Measurements from ENCODE around the gene NDUFB10. TPM values are rescaled to one million over a fixed set of nuclear protein-coding genes. Genes with fewer than 3 reads are reported as not detected.

The NDUFB10 gene
- total and polyA plus RNA-seq, 12 donors, result 375 to 1,046 (median 590) TPM

GRCh38 chr16:1990351-1991134 lies 31.2 kb downstream of the NDUFB10 start:
- Histone ChIP-seq H3K9me3 (no peaks in the 10 kb centered on the region), H3K27me3 (peaks cover 12 to 40% (median 36%) of the 10 kb centered on the region in 7 donors), H3K27ac (no peak overlapping the region), H3K36me3 (peaks cover 0 to 19% (median 11%) of the 10 kb centered on the region in 9 donors), H3K4me1 (peaks cover 5 to 28% (median 22%) of the 10 kb centered on the region in 9 donors), H3K4me3 (peak overlapping the region in 5 of 10 donors; percentile 10 to 60 (median 24))
- intact Hi-C loops (cut with DNase I), result no loop called here
- TF ChIP-seq, protein P1, sequence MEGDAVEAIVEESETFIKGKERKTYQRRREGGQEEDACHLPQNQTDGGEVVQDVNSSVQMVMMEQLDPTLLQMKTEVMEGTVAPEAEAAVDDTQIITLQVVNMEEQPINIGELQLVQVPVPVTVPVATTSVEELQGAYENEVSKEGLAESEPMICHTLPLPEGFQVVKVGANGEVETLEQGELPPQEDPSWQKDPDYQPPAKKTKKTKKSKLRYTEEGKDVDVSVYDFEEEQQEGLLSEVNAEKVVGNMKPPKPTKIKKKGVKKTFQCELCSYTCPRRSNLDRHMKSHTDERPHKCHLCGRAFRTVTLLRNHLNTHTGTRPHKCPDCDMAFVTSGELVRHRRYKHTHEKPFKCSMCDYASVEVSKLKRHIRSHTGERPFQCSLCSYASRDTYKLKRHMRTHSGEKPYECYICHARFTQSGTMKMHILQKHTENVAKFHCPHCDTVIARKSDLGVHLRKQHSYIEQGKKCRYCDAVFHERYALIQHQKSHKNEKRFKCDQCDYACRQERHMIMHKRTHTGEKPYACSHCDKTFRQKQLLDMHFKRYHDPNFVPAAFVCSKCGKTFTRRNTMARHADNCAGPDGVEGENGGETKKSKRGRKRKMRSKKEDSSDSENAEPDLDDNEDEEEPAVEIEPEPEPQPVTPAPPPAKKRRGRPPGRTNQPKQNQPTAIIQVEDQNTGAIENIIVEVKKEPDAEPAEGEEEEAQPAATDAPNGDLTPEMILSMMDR (IDR thresholded peaks at IDR 0.05), result no peak
- WGBS, 2 donors, result 2% methylated on average over 50 of the region's 50 CpGs
- DNase-seq (peak in 1 of 2 donors; percentile 20), ATAC-seq (no peak)

- Histone ChIP-seq H3K4me3 (peak overlapping the region in 2 of 10 donors; percentile 53 to 60), H3K27ac (no peak overlapping the region), H3K27me3 (peaks cover 12 to 40% (median 36%) of the 10 kb centered on the region in 7 donors), H3K9me3 (no peaks in the 10 kb centered on the region), H3K36me3 (peaks cover 0 to 13% (median 5%) of the 10 kb centered on the region in 9 donors), H3K4me1 (peaks cover 5 to 27% (median 22%) of the 10 kb centered on the region in 9 donors)
- TF ChIP-seq, protein P1 (IDR thresholded peaks at IDR 0.05), result no peak
- 7 to 10% methylated on average over 18 of the region's 18 CpGs for WGBS, 2 donors
- DNase-seq (peak in 1 of 2 donors; percentile 24), ATAC-seq (peak in 3 of 8 donors; percentile 7 to 19 (median 18))
- intact Hi-C loops (cut with DNase I), result no loop called here
These were observed 31.8 kb downstream of the NDUFB10 start for GRCh38 chr16:1991135-1991551.

DNA sequence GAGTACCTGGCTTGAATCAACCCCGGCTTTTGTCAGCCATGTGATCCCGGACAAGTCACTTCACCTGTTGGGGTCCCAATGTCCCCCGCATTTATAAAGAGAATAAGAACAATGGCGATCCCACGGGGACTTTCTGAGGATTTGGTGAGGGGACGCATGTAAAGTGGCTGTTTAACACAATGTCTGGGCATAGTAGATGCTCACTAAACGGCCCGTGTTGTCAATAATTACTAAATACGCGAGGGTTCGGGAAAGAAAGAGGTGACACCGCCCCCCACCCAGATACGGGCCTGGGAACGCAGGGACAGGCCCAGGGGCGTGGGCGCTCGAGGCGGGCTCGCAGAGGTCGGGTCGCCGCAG lies 32.2 kb downstream of the NDUFB10 start:
- H3K4me3 ChIP-seq, result peak overlapping the region in 9 of 10 donors; percentile 31 to 60 (median 50)
- peaks cover 12 to 40% (median 36%) of the 10 kb centered on the region in 7 donors for H3K27me3 ChIP-seq
- peak overlapping the region in 2 of 10 donors; percentile 14 to 77 for H3K27ac ChIP-seq
- H3K4me1 ChIP-seq, result peaks cover 5 to 27% (median 22%) of the 10 kb centered on the region in 9 donors
- TF ChIP-seq, protein P1 (IDR thresholded peaks at IDR 0.05), result no peak
- H3K36me3 ChIP-seq, result peaks cover 0 to 13% (median under 1%) of the 10 kb centered on the region in 9 donors
- ATAC-seq (peak in 2 of 8 donors; percentile 2 to 10), DNase-seq (no peak)
- WGBS, 2 donors, result 13 to 16% methylated on average over 22 of the region's 22 CpGs
- intact Hi-C loops (cut with DNase I), result no loop called here
- no peaks in the 10 kb centered on the region for H3K9me3 ChIP-seq

- peak; percentile 93 to 98 for DNase-seq
- Histone ChIP-seq H3K36me3 (peaks cover 0 to 13% (median 5%) of the 10 kb centered on the region in 9 donors), H3K4me1 (peaks cover 5 to 27% (median 22%) of the 10 kb centered on the region in 9 donors), H3K27me3 (peaks cover 12 to 40% (median 36%) of the 10 kb centered on the region in 7 donors), H3K27ac (peak overlapping the region in 2 of 10 donors; percentile 14 to 77), H3K4me3 (peak overlapping the region in 9 of 10 donors; percentile 31 to 60 (median 50)), H3K9me3 (no peaks in the 10 kb centered on the region)
- WGBS, 2 donors, result 1 to 4% methylated on average over 54 to 95 of the region's 96 CpGs
- peak; percentile 86 to 94 (median 90) for ATAC-seq
- TF ChIP-seq, protein P1 (IDR thresholded peaks at IDR 0.05), result peak in 2 of 9 donors; percentile 8 to 12
- intact Hi-C loops (cut with DNase I), result no loop called here
These were observed 32.8 kb downstream of the NDUFB10 start for GRCh38 chr16:1991948-1992703.
